Neural cell (in vitro differentiated cells): ENCODE results near the gene ZNF205. TPM values are rescaled to one million over a fixed set of nuclear protein-coding genes. Genes with fewer than 3 reads are reported as not detected.

Source experiments
- H2AFZ ChIP-seq: fragments of 200-600, 300-800 bp; sonication (generic), shearing (Covaris generic); 2 replicates; pipeline ENCODE4 v1.6.0; 2014; ENCODE audit warnings: low read depth, mild to moderate bottlenecking, antibody characterized with exemption, low read length, moderate library complexity
- H3F3A ChIP-seq: fragments of 200-600 bp; shearing (Covaris generic); 2 replicates; pipeline ENCODE4 v1.6.1; 2016; ENCODE audit warnings: mild to moderate bottlenecking, moderate library complexity, mixed read lengths, antibody characterized with exemption, low read length; ENCODE audit not compliant: insufficient read depth, poor library complexity, severe bottlenecking
- H3K27ac ChIP-seq: fragments of 200-600, 300-800 bp; sonication (generic), shearing (Covaris generic); 2 replicates; pipeline ENCODE4 v1.5.1; 2014; ENCODE audit warnings: mild to moderate bottlenecking, low read length, moderate library complexity
- H3K27me3 ChIP-seq: fragments of 300-800, 200-600 bp; sonication (generic), shearing (Covaris generic); 2 replicates; pipeline ENCODE4 v1.6.0; 2014; ENCODE audit warnings: mild to moderate bottlenecking, low read depth, low read length, moderate library complexity; ENCODE audit not compliant: insufficient read depth
- H3K36me3 ChIP-seq: fragments of 300-800, 200-600 bp; sonication (generic), shearing (Covaris generic); 2 replicates; pipeline ENCODE4 v1.5.1; 2014; ENCODE audit warnings: mild to moderate bottlenecking, antibody characterized with exemption, low read length, moderate library complexity; ENCODE audit not compliant: insufficient read depth
- H3K4me2 ChIP-seq: fragments of 300-800, 200-600 bp; sonication (generic), shearing (Covaris generic); 2 replicates; pipeline ENCODE4 v1.6.0; 2014; ENCODE audit warnings: mild to moderate bottlenecking, low read length
- H3K4me3 ChIP-seq: fragments of 300-800, 200-600 bp; sonication (generic), shearing (Covaris generic); 2 replicates; pipeline ENCODE4 v1.5.1; 2014; ENCODE audit warnings: mild to moderate bottlenecking, low read length, moderate library complexity
- H3K79me2 ChIP-seq: fragments of 200-600 bp; shearing (Covaris generic); replicated peaks from 2 replicates; pipeline ENCODE4 v1.6.0; 2014; ENCODE audit warnings: mild to moderate bottlenecking, low read length, moderate library complexity; ENCODE audit not compliant: insufficient read depth
- H3K9ac ChIP-seq: fragments of 300-800, 200-600 bp; sonication (generic), shearing (Covaris generic); 2 replicates; pipeline ENCODE4 v1.6.1; 2016; ENCODE audit warnings: mild to moderate bottlenecking, low read length, mixed read lengths
- H3K9me2 ChIP-seq: fragments of 200-600 bp; shearing (Covaris generic); 2 replicates; pipeline ENCODE4 v1.6.1; 2016; ENCODE audit warnings: mild to moderate bottlenecking, low read length, mixed read lengths; ENCODE audit not compliant: insufficient read depth
- H3K9me3 ChIP-seq: fragments of 200-600, 300-800 bp; sonication (generic), shearing (Covaris generic); 2 replicates; pipeline ENCODE4 v1.6.1; 2016; ENCODE audit warnings: mild to moderate bottlenecking, mixed run types, low read length, moderate library complexity, mixed read lengths
- H4K20me1 ChIP-seq: fragments of 200-600 bp; shearing (Covaris generic); 2 replicates; pipeline ENCODE4 v1.6.1; 2016; ENCODE audit warnings: mild to moderate bottlenecking, mixed run types; ENCODE audit not compliant: insufficient read depth
- CTCF ChIP-seq: fragments of 450-650 bp; IDR thresholded peaks from 2 replicates; pipeline ENCODE4 v1.5.1; 2014; ENCODE audit warnings: antibody characterized with exemption, mild to moderate bottlenecking, moderate library complexity; ENCODE audit not compliant: poor library complexity, severe bottlenecking
- EP300 ChIP-seq: fragments of 450-650 bp; conservative IDR thresholded peaks from 2 replicates; pipeline ENCODE4 v1.6.1; 2014; ENCODE audit warnings: antibody characterized with exemption, mild to moderate bottlenecking, moderate library complexity; ENCODE audit not compliant: poor library complexity, severe bottlenecking
- EZH2 ChIP-seq: fragments of 200-600, 300-800 bp; shearing (Covaris generic), sonication (generic); IDR thresholded peaks from 2 replicates; pipeline ENCODE4 v1.6.1; 2014; ENCODE audit warnings: antibody characterized with exemption, low read length, borderline replicate concordance, mild to moderate bottlenecking; ENCODE audit not compliant: insufficient read depth, poor library complexity, severe bottlenecking
- MXI1 ChIP-seq: fragments of 450-650 bp; conservative IDR thresholded peaks from 2 replicates; pipeline ENCODE4 v1.6.1; 2014; ENCODE audit warnings: antibody characterized with exemption, mild to moderate bottlenecking; ENCODE audit not compliant: poor library complexity, severe bottlenecking
- POLR2AphosphoS5 ChIP-seq: IDR thresholded peaks from 2 replicates; pipeline ENCODE4 v1.6.1; 2012
- RAD21 ChIP-seq: fragments of 450-650 bp; conservative IDR thresholded peaks from 2 replicates; pipeline ENCODE4 v1.6.1; 2014; ENCODE audit warnings: antibody characterized with exemption, mild to moderate bottlenecking, moderate library complexity
- REST ChIP-seq: IDR thresholded peaks from 2 replicates; pipeline ENCODE4 v1.6.1; 2012; ENCODE audit warnings: borderline replicate concordance
- SMC3 ChIP-seq: fragments of 450-650 bp; conservative IDR thresholded peaks from 2 replicates; pipeline ENCODE4 v1.6.1; 2014; ENCODE audit warnings: antibody characterized with exemption, mild to moderate bottlenecking, moderate library complexity; ENCODE audit not compliant: poor library complexity
- TAF1 ChIP-seq: IDR thresholded peaks from 2 replicates; pipeline ENCODE4 v1.6.1; 2012; ENCODE audit warnings: low read depth
- polyA plus RNA-seq: library from polyadenylated mRNA; depleted of rRNA; stranded (reverse); fragments of >200 nt; gene quantifications from 2 replicates; pipeline ENCODE4 v1.2.3, GENCODE V29; 2014

Gene ZNF205
- polyA plus RNA-seq, 1 donor from 2014 or later, result 30.0 TPM

GRCh38 chr16:3084969-3085670, 27.3 kb upstream of the ZNF205 start:
- TF ChIP-seq EP300 (no peak), RAD21 (no peak)
- no peak overlapping the region for H3K27ac ChIP-seq

GRCh38 chr16:3085868-3086595, 26.4 kb upstream of the ZNF205 start:
- H3K9ac ChIP-seq, result no peak overlapping the region
- H4K20me1 ChIP-seq, result no peaks in the 10 kb centered on the region
- H3K27ac ChIP-seq, result no peak overlapping the region
- TF ChIP-seq CTCF, result no peak
- TF ChIP-seq SMC3, result no peak
- TF ChIP-seq EZH2, result no peak
- no peaks in the 10 kb centered on the region for H3K27me3 ChIP-seq
- no peak overlapping the region for H2AFZ ChIP-seq
- H3K9me2 ChIP-seq, result no peaks in the 10 kb centered on the region
- H3K4me3 ChIP-seq, result no peak overlapping the region
- no peaks in the 10 kb centered on the region for H3F3A ChIP-seq
- no peaks in the 10 kb centered on the region for H3K9me3 ChIP-seq
- no peak overlapping the region for H3K4me2 ChIP-seq
- no peaks in the 10 kb centered on the region for H3K36me3 ChIP-seq
- no peaks in the 10 kb centered on the region for H3K79me2 ChIP-seq

More at GRCh38 chr16:3084969-3085670, 27.3 kb upstream of the ZNF205 start:
- no peak overlapping the region for H3K4me2 ChIP-seq
- H4K20me1 ChIP-seq, result no peaks in the 10 kb centered on the region
- no peaks in the 10 kb centered on the region for H3K27me3 ChIP-seq
- no peaks in the 10 kb centered on the region for H3F3A ChIP-seq
- H2AFZ ChIP-seq, result no peak overlapping the region
- no peak overlapping the region for H3K4me3 ChIP-seq
- H3K79me2 ChIP-seq, result no peaks in the 10 kb centered on the region
- H3K9ac ChIP-seq, result no peak overlapping the region
- H3K9me3 ChIP-seq, result no peaks in the 10 kb centered on the region
- H3K36me3 ChIP-seq, result no peaks in the 10 kb centered on the region
- no peaks in the 10 kb centered on the region for H3K9me2 ChIP-seq

GRCh38 chr16:3086596-3087242, 25.7 kb upstream of the ZNF205 start:
- no peaks in the 10 kb centered on the region for H3K27me3 ChIP-seq

More at GRCh38 chr16:3086596-3087242, 25.7 kb upstream of the ZNF205 start:
- no peaks in the 10 kb centered on the region for H3K79me2 ChIP-seq
- no peaks in the 10 kb centered on the region for H3K36me3 ChIP-seq
- H3K9me2 ChIP-seq, result no peaks in the 10 kb centered on the region
- no peaks in the 10 kb centered on the region for H3F3A ChIP-seq
- H3K4me3 ChIP-seq, result no peak overlapping the region
- TF ChIP-seq RAD21 (no peak), TAF1 (no peak), EP300 (no peak), SMC3 (no peak), EZH2 (no peak), POLR2AphosphoS5 (no peak), CTCF (no peak), REST (no peak), MXI1 (no peak)
- no peak overlapping the region for H2AFZ ChIP-seq
- H3K4me2 ChIP-seq, result no peak overlapping the region
- H3K27ac ChIP-seq, result no peak overlapping the region
- no peak overlapping the region for H3K9ac ChIP-seq
- H4K20me1 ChIP-seq, result no peaks in the 10 kb centered on the region
- H3K9me3 ChIP-seq, result no peaks in the 10 kb centered on the region
